ENCODE measurements around the gene SLC4A11. TPM values are rescaled to one million over a fixed set of nuclear protein-coding genes. Genes with fewer than 3 reads are reported as not detected.
"Not testable (repeated sequence)": the region's sequence is repeated elsewhere in the genome, so short reads cannot be mapped to it uniquely, and the experiment has no call there.

Gene SLC4A11
- total RNA-seq, 2 donors from 2014 or later = 0.26 to 2.0 TPM

- no peak for ATAC-seq (replicated peaks)
- Mint-ChIP-seq H3K27ac (no peak overlapping the region), H3K4me3 (no peak overlapping the region), H3K9me3 (no peaks in the 10 kb centered on the region), H3K4me1 (no peaks in the 10 kb centered on the region), H3K27me3 (no peaks in the 10 kb centered on the region), H3K36me3 (ENCODE audit: low read depth) (peaks cover 17% of the 10 kb centered on the region)
These were observed 12.1 kb downstream of the SLC4A11 start for GRCh38 chr20:3226864-3227263.

GRCh38 chr20:3226093-3226492 is 12.9 kb downstream of the SLC4A11 start:
- H3K9me3 Mint-ChIP-seq = no peaks in the 10 kb centered on the region
- H3K27me3 Mint-ChIP-seq = no peaks in the 10 kb centered on the region
- H3K4me1 Mint-ChIP-seq = no peaks in the 10 kb centered on the region
- no peak overlapping the region for H3K27ac Mint-ChIP-seq
- peaks cover 24% of the 10 kb centered on the region for H3K36me3 Mint-ChIP-seq (ENCODE audit: low read depth)
- no peak for ATAC-seq (replicated peaks)
- H3K4me3 Mint-ChIP-seq = no peak overlapping the region

GRCh38 chr20:3224681-3225421 is 14.1 kb downstream of the SLC4A11 start:
- Mint-ChIP-seq H3K4me1 (no peaks in the 10 kb centered on the region), H3K27ac (no peak overlapping the region), H3K9me3 (no peaks in the 10 kb centered on the region)

GRCh38 chr20:3223994-3224680 is 14.9 kb downstream of the SLC4A11 start:
- no peak overlapping the region for H3K27ac Mint-ChIP-seq
- no peaks in the 10 kb centered on the region for H3K9me3 Mint-ChIP-seq
- H3K4me1 Mint-ChIP-seq = no peaks in the 10 kb centered on the region

More at GRCh38 chr20:3224681-3225421, 14.1 kb downstream of the SLC4A11 start:
- Mint-ChIP-seq H3K36me3 (ENCODE audit: low read depth) (peaks cover 37% of the 10 kb centered on the region), H3K27me3 (no peaks in the 10 kb centered on the region), H3K4me3 (no peak overlapping the region)
- no peak for ATAC-seq (replicated peaks)

GRCh38 chr20:3223651-3223993 is 15.4 kb downstream of the SLC4A11 start:
- Mint-ChIP-seq H3K4me1 (no peaks in the 10 kb centered on the region), H3K27me3 (no peaks in the 10 kb centered on the region), H3K27ac (no peak overlapping the region), H3K36me3 (ENCODE audit: low read depth) (peaks cover 39% of the 10 kb centered on the region), H3K4me3 (no peak overlapping the region), H3K9me3 (no peaks in the 10 kb centered on the region)
- ATAC-seq (replicated peaks) = no peak

More at GRCh38 chr20:3223994-3224680, 14.9 kb downstream of the SLC4A11 start:
- Mint-ChIP-seq H3K27me3 (no peaks in the 10 kb centered on the region), H3K4me3 (no peak overlapping the region), H3K36me3 (ENCODE audit: low read depth) (peaks cover 39% of the 10 kb centered on the region)
- no peak for ATAC-seq (replicated peaks)

GRCh38 chr20:3222635-3223600 is 16.1 kb downstream of the SLC4A11 start:
- peaks cover 47% of the 10 kb centered on the region for H3K36me3 Mint-ChIP-seq (ENCODE audit: low read depth)
- H3K4me3 Mint-ChIP-seq = no peak overlapping the region
- ATAC-seq (replicated peaks) = no peak
- H3K4me1 Mint-ChIP-seq = no peaks in the 10 kb centered on the region
- H3K27ac Mint-ChIP-seq = no peak overlapping the region
- H3K9me3 Mint-ChIP-seq = no peaks in the 10 kb centered on the region
- no peaks in the 10 kb centered on the region for H3K27me3 Mint-ChIP-seq

GRCh38 chr20:3221398-3222226 is 17.4 kb downstream of the SLC4A11 start:
- Mint-ChIP-seq H3K4me1 (no peaks in the 10 kb centered on the region), H3K4me3 (no peak overlapping the region), H3K36me3 (ENCODE audit: low read depth) (peaks cover 48% of the 10 kb centered on the region), H3K27me3 (no peaks in the 10 kb centered on the region), H3K27ac (no peak overlapping the region), H3K9me3 (no peaks in the 10 kb centered on the region)
- ATAC-seq (replicated peaks) = no peak

GRCh38 chr20:3218307-3218988 is 20.5 kb downstream of the SLC4A11 start:
- Mint-ChIP-seq H3K9me3 (no peaks in the 10 kb centered on the region), H3K4me1 (no peaks in the 10 kb centered on the region), H3K27me3 (no peaks in the 10 kb centered on the region), H3K27ac (no peak overlapping the region), H3K36me3 (ENCODE audit: low read depth) (peaks cover 75% of the 10 kb centered on the region), H3K4me3 (no peak overlapping the region)
- ATAC-seq (replicated peaks) = peak; percentile 90

GRCh38 chr20:3215359-3215917 is 23.6 kb downstream of the SLC4A11 start:
- not testable (repeated sequence) for H3K9me3 Mint-ChIP-seq; H3K27ac Mint-ChIP-seq; H3K4me3 Mint-ChIP-seq; H3K27me3 Mint-ChIP-seq; ATAC-seq (replicated peaks); H3K4me1 Mint-ChIP-seq
- peaks cover 56% of the 10 kb centered on the region for H3K36me3 Mint-ChIP-seq (ENCODE audit: low read depth)

GRCh38 chr20:3213226-3213625 is 25.8 kb downstream of the SLC4A11 start:
- Mint-ChIP-seq H3K4me1 (peaks cover 5% of the 10 kb centered on the region), H3K9me3 (no peaks in the 10 kb centered on the region)

GRCh38 chr20:3210346-3210745 is 28.6 kb downstream of the SLC4A11 start:
- Mint-ChIP-seq H3K27ac (peak overlapping the region; percentile 91), H3K27me3 (no peaks in the 10 kb centered on the region), H3K36me3 (ENCODE audit: low read depth) (peaks cover 42% of the 10 kb centered on the region), H3K4me1 (peaks cover 5% of the 10 kb centered on the region), H3K4me3 (peak overlapping the region; percentile 91), H3K9me3 (no peaks in the 10 kb centered on the region)
- ATAC-seq (replicated peaks) = no peak

More at GRCh38 chr20:3213226-3213625, 25.8 kb downstream of the SLC4A11 start:
- H3K4me3 Mint-ChIP-seq = no peak overlapping the region
- H3K27ac Mint-ChIP-seq = peak overlapping the region; percentile 14
- H3K36me3 Mint-ChIP-seq (ENCODE audit: low read depth) = peaks cover 59% of the 10 kb centered on the region
- no peak for ATAC-seq (replicated peaks)
- H3K27me3 Mint-ChIP-seq = no peaks in the 10 kb centered on the region

- ATAC-seq (replicated peaks) = peak; percentile 65
- Mint-ChIP-seq H3K27ac (peak overlapping the region; percentile 91), H3K4me3 (peak overlapping the region; percentile 91), H3K36me3 (ENCODE audit: low read depth) (peaks cover 38% of the 10 kb centered on the region), H3K27me3 (no peaks in the 10 kb centered on the region), H3K4me1 (peaks cover 5% of the 10 kb centered on the region), H3K9me3 (no peaks in the 10 kb centered on the region)
These were observed 29.1 kb downstream of the SLC4A11 start for GRCh38 chr20:3209946-3210317.

Measured in activated T-helper 17 cell treated with anti-CD3 and anti-CD28 coated beads, Interleukin-2, amount 50 U/mL, for 72 hours (primary cell).